GM12874 (cell line): ENCODE results near the gene CRKL.

Experiments
- TF ChIP-seq, protein P1 (sequence below): IDR thresholded peaks from 2 replicates; pipeline ENCODE4 v1.5.1; 2011; ENCODE audit warnings: low read depth, mild to moderate bottlenecking, control low read depth, low read length, moderate library complexity; ENCODE audit not compliant: insufficient read depth

Gene CRKL

DNA sequence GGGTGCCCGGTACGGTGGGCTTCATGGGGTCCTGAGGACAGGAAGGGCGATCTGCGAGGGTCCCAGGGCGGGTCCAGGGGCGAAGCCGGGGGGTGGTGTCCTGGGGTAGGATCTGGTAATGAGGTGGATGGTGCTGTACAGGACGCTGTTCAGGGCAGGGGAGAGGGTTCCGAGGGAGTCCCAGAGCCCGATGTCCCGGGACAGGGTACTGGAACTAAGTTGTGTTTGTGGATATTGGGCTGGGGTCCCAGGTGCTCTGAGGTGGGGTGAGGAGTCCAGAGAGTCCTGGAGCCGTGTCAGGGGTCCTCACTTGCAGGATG is 65.3 kb downstream of the CRKL start:
- TF ChIP-seq, protein P1, sequence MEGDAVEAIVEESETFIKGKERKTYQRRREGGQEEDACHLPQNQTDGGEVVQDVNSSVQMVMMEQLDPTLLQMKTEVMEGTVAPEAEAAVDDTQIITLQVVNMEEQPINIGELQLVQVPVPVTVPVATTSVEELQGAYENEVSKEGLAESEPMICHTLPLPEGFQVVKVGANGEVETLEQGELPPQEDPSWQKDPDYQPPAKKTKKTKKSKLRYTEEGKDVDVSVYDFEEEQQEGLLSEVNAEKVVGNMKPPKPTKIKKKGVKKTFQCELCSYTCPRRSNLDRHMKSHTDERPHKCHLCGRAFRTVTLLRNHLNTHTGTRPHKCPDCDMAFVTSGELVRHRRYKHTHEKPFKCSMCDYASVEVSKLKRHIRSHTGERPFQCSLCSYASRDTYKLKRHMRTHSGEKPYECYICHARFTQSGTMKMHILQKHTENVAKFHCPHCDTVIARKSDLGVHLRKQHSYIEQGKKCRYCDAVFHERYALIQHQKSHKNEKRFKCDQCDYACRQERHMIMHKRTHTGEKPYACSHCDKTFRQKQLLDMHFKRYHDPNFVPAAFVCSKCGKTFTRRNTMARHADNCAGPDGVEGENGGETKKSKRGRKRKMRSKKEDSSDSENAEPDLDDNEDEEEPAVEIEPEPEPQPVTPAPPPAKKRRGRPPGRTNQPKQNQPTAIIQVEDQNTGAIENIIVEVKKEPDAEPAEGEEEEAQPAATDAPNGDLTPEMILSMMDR, result no peak

DNA sequence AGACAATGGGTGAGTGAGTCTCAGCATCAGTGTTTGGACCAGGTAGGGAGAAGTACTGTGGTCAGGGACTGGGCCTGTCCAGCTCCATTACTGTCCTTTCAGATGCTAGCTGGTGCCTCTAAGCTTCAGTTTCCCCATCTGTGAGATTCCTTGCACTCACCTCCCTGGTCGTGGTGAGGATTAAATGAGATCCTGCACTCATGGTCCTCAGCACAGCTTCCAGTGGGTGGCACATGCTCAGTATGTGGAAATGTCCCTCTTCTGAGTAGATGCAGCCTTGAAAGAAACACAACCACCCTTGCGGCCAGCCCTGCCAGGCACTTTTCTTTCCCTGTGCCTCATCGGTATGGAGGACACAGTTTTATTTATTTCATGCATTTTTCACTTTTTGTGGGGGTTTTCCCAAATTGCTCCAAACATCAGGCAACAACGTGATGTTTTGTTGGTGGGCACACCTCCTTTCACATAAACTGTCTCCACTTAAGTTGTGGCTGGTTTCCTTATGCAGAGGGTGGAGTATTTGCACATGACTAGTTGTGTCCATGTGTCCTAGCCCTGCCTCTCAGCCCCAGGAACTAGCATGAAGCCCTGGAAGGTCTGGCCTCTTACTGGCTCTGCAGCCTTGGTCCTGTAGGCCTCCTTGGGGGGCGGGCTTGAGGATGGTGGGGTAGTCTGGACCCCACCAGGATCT is 66.0 kb downstream of the CRKL start:
- TF ChIP-seq, protein P1, result no peak

GRCh38 chr22:20985720-20986119 is 68.5 kb downstream of the CRKL start:
- TF ChIP-seq, protein P1, result no peak

GRCh38 chr22:20986365-20986764 is 69.2 kb downstream of the CRKL start:
- TF ChIP-seq, protein P1, result no peak

DNA sequence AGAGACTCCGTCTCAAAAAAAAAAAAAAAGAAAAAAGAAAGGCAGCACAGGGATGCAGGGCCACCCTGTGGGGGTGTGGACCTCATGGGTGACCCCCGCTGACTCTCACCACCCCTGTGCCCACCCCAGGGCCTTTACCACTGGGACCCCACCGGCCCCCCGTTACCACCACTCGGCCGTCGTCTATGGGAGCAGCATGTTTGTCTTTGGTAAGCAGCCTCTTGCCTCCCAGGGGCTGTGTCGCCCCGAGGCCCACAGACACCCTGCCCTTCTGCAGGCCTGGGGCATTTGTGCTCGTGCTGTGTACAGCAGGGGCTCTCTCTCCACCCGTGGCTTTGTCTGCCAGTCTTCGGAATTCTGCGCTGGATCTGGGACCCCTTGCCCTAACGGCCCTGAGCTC is 70.2 kb downstream of the CRKL start:
- TF ChIP-seq, protein P1, result no peak

DNA sequence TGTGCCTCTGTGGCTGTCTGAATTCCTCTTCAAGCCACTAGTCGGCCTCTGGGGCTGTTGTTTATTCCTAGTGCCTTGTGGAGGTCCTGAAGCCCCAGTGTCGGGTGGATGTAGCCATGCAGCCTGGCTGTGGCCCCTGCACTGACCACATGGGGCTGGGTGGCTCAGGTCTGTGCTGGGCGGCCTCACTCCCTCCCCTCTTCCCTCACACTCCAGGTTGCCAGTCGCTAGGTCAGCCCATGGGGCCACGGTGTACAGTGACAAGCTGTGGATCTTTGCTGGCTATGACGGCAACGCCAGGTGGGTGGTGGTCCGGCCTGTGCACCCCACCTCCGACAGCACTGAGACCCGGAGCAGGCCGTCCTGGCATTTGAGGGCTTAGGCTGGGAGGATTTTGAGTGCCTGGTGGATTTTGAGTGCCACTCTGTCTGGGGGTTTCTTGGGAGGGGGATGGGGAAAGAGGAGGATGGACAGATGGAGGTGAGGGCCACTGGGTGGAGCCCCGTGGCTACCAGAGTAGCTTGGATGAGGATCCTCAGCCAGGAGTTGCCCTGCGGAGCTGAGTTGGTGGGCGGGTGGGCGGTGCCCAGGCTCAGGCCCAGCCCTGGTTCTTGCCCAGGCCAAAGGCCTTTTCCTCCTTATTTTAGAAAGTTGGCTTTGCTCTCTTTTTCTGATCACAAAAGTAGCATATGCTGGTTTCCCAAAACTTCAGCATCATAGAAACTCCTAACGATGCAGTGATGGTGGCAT is 71.5 kb downstream of the CRKL start:
- TF ChIP-seq, protein P1, result no peak

DNA sequence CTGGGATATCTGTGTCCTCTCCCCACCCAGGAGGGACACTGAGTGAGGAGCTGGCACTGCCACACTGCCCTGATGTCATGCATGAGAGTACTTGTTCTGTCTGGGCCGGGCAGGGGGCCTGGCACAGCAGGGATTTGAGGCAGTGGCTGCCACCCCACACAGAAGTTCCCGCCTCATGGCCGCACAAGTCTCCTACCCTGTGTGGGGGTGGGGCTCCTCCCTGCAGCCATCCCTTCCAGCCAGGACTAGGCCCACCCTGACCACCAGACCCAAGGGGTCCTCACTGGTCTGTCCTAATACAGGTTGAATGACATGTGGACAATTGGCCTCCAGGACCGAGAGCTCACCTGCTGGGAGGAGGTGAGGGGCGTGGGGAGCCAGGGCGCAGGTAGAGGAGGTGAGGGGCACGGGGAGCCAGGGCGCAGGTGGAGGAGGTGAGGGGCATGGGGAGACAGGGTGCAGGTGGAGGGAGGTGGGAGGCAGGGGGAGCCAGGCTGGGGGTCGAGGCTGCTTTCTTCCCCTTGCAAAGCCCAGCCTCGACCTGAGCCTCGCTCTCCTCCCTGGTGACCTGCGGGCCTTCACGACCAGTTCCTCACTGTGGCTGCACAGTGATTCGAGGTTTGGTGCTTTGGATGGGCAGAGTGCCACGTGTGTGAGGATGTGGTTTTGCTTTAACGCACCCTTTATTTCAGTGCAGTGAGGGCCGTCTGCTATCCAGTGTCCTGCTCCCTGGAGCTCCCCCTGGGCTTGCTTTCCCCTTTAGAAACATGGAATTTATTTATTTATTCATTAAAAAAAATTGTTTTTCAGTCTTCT is 72.3 kb downstream of the CRKL start:
- TF ChIP-seq, protein P1, result no peak
